Activated T-cell treated with anti-CD3 and anti-CD28 coated beads, Interleukin-2, amount 50 U/mL, for 48 hours (primary cell): ENCODE results near the gene ITGA8.
A peak's percentile ranks its signal among the peaks of the same experiment; 100 is the strongest.
"Not testable (repeated sequence)": the region's sequence is repeated elsewhere in the genome, so short reads cannot be mapped to it uniquely, and the experiment has no call there.

Experiments used
- DNase-seq, 2 experiments: peaks; one replicate each; pipeline ENCODE4 v3.0.0-alpha.2; 2020

Gene ITGA8

GRCh38 chr10:15605740-15606369 lies 113.9 kb downstream of the ITGA8 start:
- no peak for DNase-seq

DNA sequence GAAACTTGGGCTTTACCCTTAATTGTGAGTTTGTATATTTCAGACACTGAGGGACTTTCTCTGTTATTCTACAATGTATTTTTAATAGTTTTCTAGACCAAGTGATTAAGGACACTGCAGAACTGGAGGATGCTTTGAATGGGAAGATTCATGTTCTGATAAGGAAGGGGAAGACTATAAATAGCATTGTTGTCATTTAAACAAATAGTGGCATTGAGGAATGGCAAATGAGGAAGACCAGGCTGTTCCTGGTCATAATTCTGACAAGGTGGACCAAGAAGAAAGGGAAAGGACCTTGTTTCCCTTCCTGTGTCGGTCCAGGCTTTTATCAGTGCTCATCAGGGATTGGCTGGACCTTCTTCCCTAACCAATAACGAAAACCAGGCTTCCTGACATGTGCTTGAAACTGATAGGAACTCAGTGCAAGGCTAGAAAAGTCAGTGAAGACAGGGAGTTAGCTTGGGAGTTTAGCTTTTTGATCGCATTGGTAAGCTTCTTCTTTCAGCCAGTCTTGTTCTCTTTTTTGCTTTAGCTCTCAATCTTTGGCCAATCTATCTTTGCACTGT lies 116.2 kb downstream of the ITGA8 start:
- DNase-seq = no peak

DNA sequence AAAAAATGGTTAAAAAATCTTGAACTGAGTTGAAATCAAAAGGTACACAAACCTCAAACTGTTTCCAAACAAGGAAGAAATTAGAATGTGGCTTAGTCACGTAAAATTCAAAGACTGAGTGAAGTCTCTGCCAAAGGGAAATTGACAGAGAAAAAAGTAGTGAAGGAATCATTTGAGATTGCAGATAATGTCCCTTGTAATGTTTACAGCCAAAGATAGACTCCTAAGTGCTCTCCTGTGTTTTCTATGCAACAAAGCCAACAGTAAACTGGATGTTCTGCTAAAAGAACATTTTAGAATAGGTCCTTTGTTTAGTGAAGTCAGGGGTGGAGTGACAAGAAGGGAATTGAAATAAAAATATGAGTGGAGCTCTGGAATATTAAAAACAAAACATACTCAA lies 117.9 kb downstream of the ITGA8 start:
- no peak for DNase-seq

- no peak for DNase-seq
Observed at GRCh38 chr10:15595260-15595659, 124.5 kb downstream of the ITGA8 start.

GRCh38 chr10:15591937-15592336 lies 127.8 kb downstream of the ITGA8 start:
- DNase-seq = no peak

DNA sequence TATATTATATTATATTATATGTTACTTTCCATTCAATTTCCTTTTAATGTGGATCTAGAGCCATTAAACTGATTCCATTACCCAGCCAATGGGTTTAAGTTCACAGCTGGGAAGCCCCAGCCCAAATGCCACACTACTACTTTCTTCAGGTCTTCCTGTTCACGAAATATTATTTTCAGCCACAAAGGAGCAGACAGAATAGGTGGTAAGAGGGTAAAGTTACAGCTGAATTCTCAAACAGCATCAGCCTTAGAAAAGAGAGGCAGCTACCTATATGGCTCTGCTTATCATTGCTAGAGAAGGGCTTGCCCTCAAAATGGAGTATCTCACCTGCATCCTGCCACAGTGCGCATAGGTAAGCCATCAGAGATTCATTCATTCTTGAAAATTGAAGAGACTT lies 128.3 kb downstream of the ITGA8 start:
- no peak for DNase-seq

DNA sequence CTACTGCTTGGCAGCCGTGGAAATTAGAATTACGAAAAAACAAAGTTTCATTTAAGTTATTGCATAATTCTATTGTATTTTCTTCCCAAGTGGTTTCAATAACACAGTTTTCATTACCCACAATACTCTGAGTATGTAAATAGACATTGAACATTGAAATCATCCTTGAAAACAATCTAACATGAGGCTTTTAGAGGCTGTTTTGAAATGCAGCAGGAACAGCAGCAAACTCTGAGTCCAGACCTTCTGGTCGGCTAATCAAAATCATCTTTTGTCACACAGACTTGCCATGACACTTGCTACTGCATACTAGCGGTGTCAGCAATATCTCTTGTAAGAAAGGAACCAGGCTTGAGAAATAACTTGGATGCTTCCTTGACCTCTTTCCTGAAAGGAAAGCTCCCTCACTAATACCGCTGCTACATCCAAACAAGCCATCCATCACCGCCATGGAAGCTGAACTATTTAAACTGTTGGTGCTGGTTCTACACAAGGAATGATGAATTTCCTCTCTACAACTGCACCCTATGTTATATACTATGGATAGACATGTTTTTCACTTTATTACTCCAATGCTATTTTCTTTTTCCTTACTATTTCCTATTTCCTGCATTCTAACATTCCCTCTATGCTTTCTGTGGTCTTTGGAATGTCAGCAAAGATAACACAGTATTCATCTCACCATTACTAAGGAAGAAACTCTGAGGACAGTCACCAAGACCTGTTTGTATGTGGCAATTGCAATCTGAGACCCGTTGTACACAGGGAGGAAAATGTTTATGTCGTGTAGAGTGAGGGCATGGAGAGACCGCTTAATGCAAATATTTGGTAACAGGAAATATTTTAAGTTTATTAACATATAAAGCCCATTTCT lies 130.8 kb downstream of the ITGA8 start:
- DNase-seq = no peak

DNA sequence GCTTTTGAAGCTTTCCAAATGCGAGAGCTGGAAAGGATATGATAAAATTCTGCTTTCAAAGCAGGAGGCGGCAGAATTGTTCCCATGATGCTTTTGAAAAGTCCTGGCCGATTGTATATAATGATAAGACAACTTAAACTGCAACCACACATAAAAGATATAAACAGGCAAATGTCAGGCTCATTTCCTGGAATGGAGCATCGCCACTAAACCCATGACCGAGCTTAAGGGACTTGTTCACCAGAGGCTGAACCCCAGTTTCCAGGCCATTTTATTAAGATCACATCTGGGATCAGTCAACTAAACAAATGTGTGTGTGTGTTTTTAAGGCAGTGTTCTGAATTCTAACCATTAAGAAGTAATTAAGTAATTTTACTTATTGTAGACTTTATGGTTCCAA lies 131.6 kb downstream of the ITGA8 start:
- no peak for DNase-seq

DNA sequence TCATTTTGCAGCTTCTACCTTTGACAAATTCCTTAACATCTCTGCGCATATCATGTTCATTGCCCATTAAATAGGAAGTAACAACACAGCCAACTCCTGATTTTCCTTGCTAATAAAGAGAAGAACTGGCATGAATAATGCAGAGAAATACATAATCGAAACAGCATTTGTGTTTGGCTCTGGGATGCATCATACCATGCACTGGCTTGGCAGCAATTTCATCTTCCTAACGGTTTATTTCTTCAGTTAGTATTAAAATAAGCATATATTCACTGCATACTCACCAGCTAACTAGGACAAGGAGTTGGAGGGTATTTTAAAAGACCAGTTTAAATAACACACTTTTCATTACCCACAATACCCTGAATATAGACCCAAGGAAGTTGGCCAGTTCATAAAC lies 132.5 kb downstream of the ITGA8 start:
- no peak for DNase-seq

- DNase-seq = peak; percentile 59 to 63
Observed at GRCh38 chr10:15585303-15585715, 134.4 kb downstream of the ITGA8 start.

DNA sequence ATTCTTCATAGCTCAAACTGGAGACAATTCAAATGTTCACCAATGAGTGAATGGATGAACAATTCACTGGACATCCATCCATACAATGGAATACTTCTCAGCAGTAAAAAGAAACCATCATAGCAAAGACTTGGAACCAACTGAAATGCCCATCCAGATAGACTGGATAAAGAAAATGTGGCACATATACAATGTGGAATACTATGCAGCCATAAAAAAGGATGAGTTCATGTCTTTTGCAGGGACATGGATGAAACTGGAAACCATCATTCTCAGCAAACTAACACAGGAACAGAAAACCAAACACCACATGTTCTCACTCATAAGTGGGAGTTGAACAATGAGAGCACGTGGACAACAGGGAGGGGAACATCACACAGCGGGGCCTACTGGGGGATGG lies 136.8 kb downstream of the ITGA8 start:
- not testable (repeated sequence) for DNase-seq

DNA sequence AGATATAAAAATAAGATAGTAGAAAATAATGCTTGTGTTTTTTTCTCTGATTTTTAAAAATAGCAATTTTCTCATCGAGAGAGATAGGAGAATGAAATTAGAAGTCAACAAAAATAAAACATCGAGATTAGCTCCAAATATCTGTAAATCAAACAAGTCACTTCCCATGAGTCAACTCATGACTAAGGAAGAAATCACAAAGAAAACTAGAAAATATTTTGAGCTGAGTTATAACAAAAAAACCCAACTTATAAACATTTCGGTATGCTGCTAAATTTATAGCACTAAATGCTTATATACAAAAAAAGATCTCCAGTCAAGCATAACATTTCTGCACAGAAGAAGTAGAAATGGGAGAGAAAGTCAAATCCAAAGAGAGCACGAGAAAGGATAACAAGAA lies 140.1 kb downstream of the ITGA8 start:
- DNase-seq = no peak

GRCh38 chr10:15572531-15573045 lies 147.1 kb downstream of the ITGA8 start:
- no peak for DNase-seq

DNA sequence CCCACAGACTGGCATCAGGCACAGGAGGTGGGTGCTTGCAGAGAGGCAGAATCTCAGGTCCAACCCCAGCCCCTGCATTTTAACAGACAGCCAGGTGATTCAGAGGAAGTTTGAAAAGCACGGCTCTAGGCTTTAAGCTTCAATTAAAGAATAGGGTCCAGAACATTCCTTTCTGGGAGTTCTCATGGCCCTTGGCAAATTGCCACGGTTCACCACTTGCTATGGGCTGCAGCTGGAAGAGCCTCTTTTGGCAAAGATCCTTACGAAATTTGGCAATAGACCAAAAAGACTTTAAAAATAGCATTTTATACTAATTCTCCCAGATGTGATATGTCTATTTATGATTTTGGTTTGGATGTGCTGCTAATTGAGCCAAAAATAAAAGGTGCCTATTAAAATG lies 148.1 kb downstream of the ITGA8 start:
- no peak for DNase-seq

DNA sequence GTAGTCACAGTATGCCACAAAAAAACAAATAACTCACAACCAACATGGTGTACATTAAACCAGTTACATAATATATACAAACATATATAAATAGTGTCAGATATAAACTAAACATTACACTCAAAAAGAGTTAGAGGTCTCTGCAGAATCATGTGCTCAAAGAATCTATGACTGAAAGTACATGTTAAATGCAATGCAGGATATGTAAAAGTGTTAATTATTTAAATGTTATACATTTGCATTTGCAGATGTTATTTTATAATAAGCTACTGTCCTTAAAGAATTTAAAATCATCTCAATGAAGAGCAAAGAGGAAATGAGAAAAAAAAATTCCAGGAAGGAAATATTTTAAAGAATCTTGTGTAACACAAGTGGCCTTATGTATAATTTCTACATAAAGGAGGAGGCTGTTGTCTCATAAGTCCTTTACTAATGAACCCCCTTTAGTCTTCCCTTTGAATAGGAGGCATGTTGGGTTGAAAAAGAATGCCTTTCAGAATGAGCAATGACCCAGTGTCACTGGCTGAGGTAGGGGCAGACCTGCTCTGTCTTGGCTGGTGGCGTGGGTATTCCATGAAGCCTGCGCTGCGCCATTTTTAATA lies 148.9 kb downstream of the ITGA8 start:
- no peak for DNase-seq

DNA sequence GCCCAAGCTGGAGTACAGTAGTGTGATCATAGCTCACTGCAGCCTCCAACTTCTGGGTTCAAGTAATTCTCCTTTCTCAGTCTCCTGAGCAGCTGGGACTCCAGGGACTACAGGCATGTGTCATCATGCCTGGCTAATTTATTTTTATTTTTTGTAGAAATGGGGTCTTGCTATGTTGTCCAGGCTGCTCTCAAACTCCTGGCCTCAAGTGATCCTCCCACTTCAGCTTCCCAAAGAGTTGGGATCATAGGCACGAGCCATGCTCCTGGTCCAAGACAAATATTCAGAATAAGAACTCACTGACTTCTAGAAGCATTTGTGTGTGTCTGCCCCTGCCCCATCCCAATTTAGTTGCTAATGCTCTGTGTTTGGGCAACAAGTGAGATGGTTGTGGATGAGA lies 151.8 kb downstream of the ITGA8 start:
- DNase-seq = no peak

GRCh38 chr10:15563246-15563645 lies 156.5 kb downstream of the ITGA8 start:
- DNase-seq = no peak

DNA sequence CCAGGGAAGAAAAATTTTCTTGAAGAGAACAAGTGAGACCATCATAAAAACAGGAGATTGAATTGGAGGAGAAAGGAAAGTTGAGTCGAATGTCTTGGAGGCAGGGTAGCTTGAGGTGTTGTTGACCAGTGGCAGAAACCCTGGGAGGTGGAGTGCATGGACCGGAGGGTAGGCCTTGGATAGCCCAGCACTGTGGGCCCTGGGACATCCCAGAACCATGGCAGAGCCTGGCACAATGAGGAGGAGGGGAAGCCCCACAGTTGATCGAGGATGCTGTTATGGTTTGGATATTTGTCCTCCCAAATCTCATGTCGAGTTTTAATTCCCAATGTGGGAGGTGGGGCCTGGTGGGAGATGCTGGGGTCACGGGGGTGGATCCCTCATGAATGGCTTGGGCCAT lies 157.1 kb downstream of the ITGA8 start:
- DNase-seq = no peak

DNA sequence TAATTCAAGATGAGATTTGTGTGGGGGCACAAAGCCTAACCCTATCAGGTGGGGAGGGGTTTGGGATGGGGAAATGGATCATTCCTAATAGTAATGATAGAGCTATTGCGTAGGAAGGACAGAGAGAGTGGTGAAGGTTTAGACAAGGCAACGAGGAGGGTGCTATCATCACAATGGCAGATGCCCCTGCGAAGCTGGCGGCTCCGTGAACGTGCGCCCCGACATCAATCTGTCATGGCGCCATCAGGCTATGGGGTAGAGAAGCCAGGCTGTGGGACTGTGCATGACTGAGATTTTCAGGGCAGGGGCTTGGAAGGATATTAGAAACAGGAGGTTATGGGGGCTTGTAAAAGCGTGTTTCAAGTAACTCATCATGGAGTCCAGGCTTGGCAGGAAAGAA lies 157.6 kb downstream of the ITGA8 start:
- DNase-seq = no peak

DNA sequence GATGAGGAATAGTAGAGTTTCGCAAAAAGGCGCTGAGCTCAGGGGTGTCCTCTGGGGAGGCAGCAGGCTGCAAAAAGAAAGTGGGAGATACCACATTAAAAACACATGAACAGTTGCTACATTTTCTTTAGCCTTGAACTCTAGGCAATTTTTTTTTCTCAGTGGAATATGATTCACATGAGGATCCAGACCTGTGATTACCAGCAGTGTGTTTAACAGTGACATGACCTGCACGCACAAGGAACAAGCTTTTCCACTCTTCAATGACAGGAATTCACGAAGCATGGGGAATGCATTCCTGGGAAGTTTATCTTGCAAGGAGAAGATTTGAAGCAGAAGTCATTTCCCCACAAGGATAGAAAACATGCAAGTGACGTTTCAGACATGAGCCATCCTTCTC lies 161.6 kb downstream of the ITGA8 start:
- DNase-seq = no peak

DNA sequence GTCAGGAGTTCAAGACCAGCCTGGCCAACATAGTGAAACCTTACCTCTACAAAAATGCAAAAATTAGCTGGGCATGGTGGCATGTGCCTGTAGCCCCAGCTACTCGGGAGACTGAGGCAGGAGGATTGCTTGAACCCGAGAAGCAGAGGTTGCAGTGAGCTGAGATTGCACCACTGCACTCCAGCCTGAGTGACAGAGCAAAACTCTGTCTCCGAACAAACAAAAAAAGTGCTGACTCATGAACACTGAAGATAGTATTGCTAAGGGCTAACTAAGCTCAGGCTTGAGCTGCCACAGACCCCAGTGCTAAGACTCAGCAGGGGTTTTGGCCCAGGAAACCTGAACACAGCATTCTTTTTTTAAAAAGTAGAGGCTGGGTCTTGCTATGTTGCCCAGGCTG lies 162.6 kb downstream of the ITGA8 start:
- DNase-seq = not testable (repeated sequence)

DNA sequence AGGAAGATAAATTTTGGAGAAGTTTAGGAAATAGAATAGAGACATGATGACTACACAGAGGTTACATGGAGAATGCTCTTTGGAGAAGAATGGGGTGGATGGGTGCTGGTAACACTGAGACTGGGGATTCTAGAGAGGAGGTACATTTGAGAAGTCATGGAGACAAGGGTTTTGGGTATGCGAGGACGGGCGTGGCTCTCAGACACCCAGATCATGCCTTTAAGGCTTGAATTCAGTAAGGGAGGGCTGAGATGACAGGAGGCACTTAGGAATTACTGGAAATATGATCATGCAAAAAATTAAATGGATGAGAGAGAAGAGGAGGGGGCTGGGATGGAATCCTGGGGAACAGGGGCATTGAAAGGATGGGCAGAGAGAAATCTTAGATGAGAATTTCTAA lies 168.8 kb downstream of the ITGA8 start:
- no peak for DNase-seq

GRCh38 chr10:15548331-15548730 lies 171.4 kb downstream of the ITGA8 start:
- no peak for DNase-seq

DNA sequence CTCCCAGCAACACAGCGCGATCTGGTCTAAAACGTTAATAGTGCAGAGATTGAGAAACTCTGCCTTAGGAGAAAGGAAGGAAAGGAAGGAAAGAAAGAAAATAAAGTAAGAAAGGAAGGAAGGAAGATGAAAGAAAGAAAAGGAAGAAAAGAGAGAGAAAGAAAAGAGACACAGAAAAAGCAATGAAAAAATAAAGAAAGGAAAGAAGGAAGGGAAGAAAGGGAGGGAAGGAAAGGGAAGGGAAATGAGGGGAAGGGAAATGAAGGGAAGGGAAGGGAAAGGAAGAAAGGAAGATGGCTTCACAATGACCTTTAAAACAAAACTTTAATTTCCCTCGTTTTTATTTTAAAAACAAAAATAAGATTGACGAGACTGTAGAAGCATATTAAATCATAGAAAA lies 173.1 kb downstream of the ITGA8 start:
- DNase-seq = no peak
